Mesendoderm (in vitro differentiated cells): ENCODE results near the gene CCDC172.
"Not testable (repeated sequence)": the region's sequence is repeated elsewhere in the genome, so short reads cannot be mapped to it uniquely, and the experiment has no call there.

ENCODE experiments used
- DNase-seq: peaks from one replicate; pipeline ENCODE4 v3.0.0; 2013
- H2AK5ac ChIP-seq: 2 replicates; pipeline ENCODE4 v1.6.1; 2013; ENCODE audit warnings: low read length, inconsistent platforms
- H2BK120ac ChIP-seq: 2 replicates; pipeline ENCODE4 v1.6.1; 2013; ENCODE audit warnings: low read depth, mild to moderate bottlenecking, low read length, moderate library complexity, mixed read lengths
- H2BK15ac ChIP-seq: replicated peaks from 2 replicates; pipeline ENCODE4 v1.6.1; 2013; ENCODE audit warnings: low read depth, mild to moderate bottlenecking, moderate library complexity
- H2BK5ac ChIP-seq: 2 replicates; pipeline ENCODE4 v1.6.1; 2013; ENCODE audit warnings: low read length, inconsistent platforms
- H3K18ac ChIP-seq: 2 replicates; pipeline ENCODE4 v1.6.1; 2013; ENCODE audit warnings: mild to moderate bottlenecking, low read length, mixed read lengths
- H3K23ac ChIP-seq: one replicate; pipeline ENCODE4 v1.6.1; 2013; ENCODE audit warnings: low read length
- H3K27ac ChIP-seq: 2 replicates; pipeline ENCODE4 v1.5.1; 2013; ENCODE audit warnings: low read depth, mild to moderate bottlenecking, inconsistent platforms, low read length, moderate library complexity
- H3K27me3 ChIP-seq: 2 replicates; pipeline ENCODE4 v1.6.1; 2013; ENCODE audit warnings: low read length, control low read depth, mild to moderate bottlenecking, inconsistent platforms; ENCODE audit not compliant: insufficient read depth, poor library complexity
- H3K36me3 ChIP-seq: 2 replicates; pipeline ENCODE4 v1.6.1; 2013; ENCODE audit warnings: low read length, inconsistent platforms; ENCODE audit not compliant: control insufficient read depth, insufficient read depth
- H3K4ac ChIP-seq: one replicate; pipeline ENCODE4 v1.6.1; 2013; ENCODE audit warnings: low read depth, mild to moderate bottlenecking, low read length, moderate library complexity
- H3K4me1 ChIP-seq: 2 replicates; pipeline ENCODE4 v1.6.1; 2013; ENCODE audit warnings: low read depth, low read length, inconsistent platforms; ENCODE audit not compliant: control insufficient read depth
- H3K4me2 ChIP-seq: 2 replicates; pipeline ENCODE4 v1.6.1; 2013; ENCODE audit warnings: low read length
- H3K4me3 ChIP-seq: 2 replicates; pipeline ENCODE4 v1.5.1; 2013; ENCODE audit warnings: mild to moderate bottlenecking, low read length
- H3K56ac ChIP-seq: one replicate; pipeline ENCODE4 v1.6.1; 2013; ENCODE audit warnings: low read length
- H3K79me1 ChIP-seq: 2 replicates; pipeline ENCODE4 v1.6.1; 2013; ENCODE audit warnings: low read length, inconsistent platforms
- H3K79me2 ChIP-seq: 2 replicates; pipeline ENCODE4 v1.6.1; 2013; ENCODE audit warnings: mild to moderate bottlenecking, low read length; ENCODE audit not compliant: control insufficient read depth, insufficient read depth
- H3K9ac ChIP-seq: 2 replicates; pipeline ENCODE4 v1.6.1; 2013; ENCODE audit warnings: low read length, inconsistent platforms
- H4K5ac ChIP-seq: one replicate; pipeline ENCODE4 v1.6.1; 2013; ENCODE audit warnings: low read length
- H4K8ac ChIP-seq: one replicate; pipeline ENCODE4 v1.6.1; 2013; ENCODE audit warnings: low read depth, mild to moderate bottlenecking, control low read depth, low read length, moderate library complexity
- WGBS: extraction: QIAGEN DNeasy Blood & Tissue Kit; methylation state at CpG from one replicate; pipeline ENCODE4 v1.1.7; 2013; ENCODE audit warnings: low lambda C conversion rate, missing lambda C conversion rate; ENCODE audit not compliant: insufficient coverage; ENCODE audit errors: extremely low coverage; 5-methylcytosine and 5-hydroxymethylcytosine counted together

Gene CCDC172

GRCh38 chr10:116382290-116382689, 58.0 kb downstream of the CCDC172 start:
- H3K9ac ChIP-seq = no peak overlapping the region
- H2AK5ac ChIP-seq = no peak overlapping the region
- H4K8ac ChIP-seq = no peak overlapping the region
- H2BK5ac ChIP-seq = no peak overlapping the region
- no CpG with 5 or more reads among the region's 5 CpGs for WGBS
- no peaks in the 10 kb centered on the region for H3K36me3 ChIP-seq
- no peak overlapping the region for H3K4me2 ChIP-seq
- no peak overlapping the region for H3K18ac ChIP-seq
- H3K27me3 ChIP-seq = no peaks in the 10 kb centered on the region
- no peak overlapping the region for H3K56ac ChIP-seq
- H3K4ac ChIP-seq = no peak overlapping the region
- no peak overlapping the region for H2BK15ac ChIP-seq
- H3K23ac ChIP-seq = no peak overlapping the region
- no peak overlapping the region for H4K5ac ChIP-seq
- H3K4me1 ChIP-seq = no peaks in the 10 kb centered on the region
- no peak overlapping the region for H2BK120ac ChIP-seq
- no peaks in the 10 kb centered on the region for H3K79me2 ChIP-seq
- no peak overlapping the region for H3K27ac ChIP-seq
- DNase-seq = no peak
- no peak overlapping the region for H3K4me3 ChIP-seq
- H3K79me1 ChIP-seq = no peaks in the 10 kb centered on the region

GRCh38 chr10:116385311-116385710, 61.1 kb downstream of the CCDC172 start:
- Histone ChIP-seq H3K79me1 (no peaks in the 10 kb centered on the region), H3K4me1 (no peaks in the 10 kb centered on the region), H4K5ac (no peak overlapping the region), H3K23ac (no peak overlapping the region), H2BK15ac (no peak overlapping the region), H3K79me2 (no peaks in the 10 kb centered on the region), H3K27ac (no peak overlapping the region), H3K27me3 (no peaks in the 10 kb centered on the region), H3K36me3 (no peaks in the 10 kb centered on the region), H4K8ac (no peak overlapping the region), H3K4ac (no peak overlapping the region), H3K9ac (no peak overlapping the region), H3K56ac (no peak overlapping the region), H2BK120ac (no peak overlapping the region), H2BK5ac (no peak overlapping the region), H3K18ac (no peak overlapping the region), H2AK5ac (no peak overlapping the region), H3K4me2 (no peak overlapping the region), H3K4me3 (no peak overlapping the region)
- WGBS = no CpG with 5 or more reads among the region's 2 CpGs
- peak; percentile 41 for DNase-seq

- no CpG with 5 or more reads among the region's 1 CpG for WGBS
- H3K56ac ChIP-seq = no peak overlapping the region
These were observed 62.0 kb downstream of the CCDC172 start for GRCh38 chr10:116385994-116386809.

GRCh38 chr10:116393246-116393831, 69.1 kb downstream of the CCDC172 start:
- not testable (repeated sequence) for H4K5ac ChIP-seq, H4K8ac ChIP-seq, H2BK5ac ChIP-seq, H3K79me2 ChIP-seq, H3K36me3 ChIP-seq, H2BK15ac ChIP-seq, H3K9ac ChIP-seq, H3K56ac ChIP-seq, H3K23ac ChIP-seq, H3K4me2 ChIP-seq, H3K27ac ChIP-seq, H3K79me1 ChIP-seq, H3K4ac ChIP-seq, H3K27me3 ChIP-seq, H2AK5ac ChIP-seq, H2BK120ac ChIP-seq, H3K4me1 ChIP-seq, DNase-seq, H3K18ac ChIP-seq, H3K4me3 ChIP-seq
- no CpG with 5 or more reads among the region's 43 CpGs for whole genome bisulfite sequencing

More at GRCh38 chr10:116385994-116386809, 62.0 kb downstream of the CCDC172 start:
- Histone ChIP-seq H3K79me2 (no peaks in the 10 kb centered on the region), H2AK5ac (no peak overlapping the region), H3K23ac (no peak overlapping the region), H3K79me1 (no peaks in the 10 kb centered on the region), H3K27ac (no peak overlapping the region), H3K18ac (no peak overlapping the region), H4K5ac (no peak overlapping the region), H2BK120ac (no peak overlapping the region), H4K8ac (no peak overlapping the region), H3K9ac (no peak overlapping the region), H3K27me3 (no peaks in the 10 kb centered on the region), H3K4me1 (no peaks in the 10 kb centered on the region), H2BK5ac (no peak overlapping the region), H3K4ac (no peak overlapping the region), H3K36me3 (no peaks in the 10 kb centered on the region), H3K4me2 (no peak overlapping the region), H2BK15ac (no peak overlapping the region), H3K4me3 (no peak overlapping the region)
- peak; percentile 46 for DNase-seq

- H3K4me2 ChIP-seq = no peak overlapping the region
- no peaks in the 10 kb centered on the region for H3K79me1 ChIP-seq
- H2BK5ac ChIP-seq = no peak overlapping the region
- no peak overlapping the region for H3K9ac ChIP-seq
- no peak overlapping the region for H4K5ac ChIP-seq
- H4K8ac ChIP-seq = no peak overlapping the region
- no peak for DNase-seq
- H3K36me3 ChIP-seq = no peaks in the 10 kb centered on the region
- no peak overlapping the region for H3K27ac ChIP-seq
- H3K18ac ChIP-seq = no peak overlapping the region
- H2BK15ac ChIP-seq = no peak overlapping the region
- H2AK5ac ChIP-seq = no peak overlapping the region
- WGBS = no CpG with 5 or more reads among the region's 13 CpGs
- H3K56ac ChIP-seq = no peak overlapping the region
- H3K79me2 ChIP-seq = no peaks in the 10 kb centered on the region
- no peak overlapping the region for H3K4ac ChIP-seq
- H3K4me1 ChIP-seq = no peaks in the 10 kb centered on the region
- no peaks in the 10 kb centered on the region for H3K27me3 ChIP-seq
- H3K4me3 ChIP-seq = no peak overlapping the region
- H2BK120ac ChIP-seq = no peak overlapping the region
- no peak overlapping the region for H3K23ac ChIP-seq
These were observed 71.2 kb downstream of the CCDC172 start for GRCh38 chr10:116395223-116395985.
